DND-41 (cell line): Measurements from ENCODE around the gene GPATCH2L.

Experiments used
- ATAC-seq: fragments of 200-7000 bp; cut with Tn5 transposase; 3 replicates; pipeline ENCODE4 v1.9.1; 2021; ENCODE audit warnings: low read depth; ENCODE audit not compliant: insufficient read depth
- DNase-seq: peaks from one replicate; pipeline ENCODE4 v3.0.0-alpha.2; 2020
- H2AFZ ChIP-seq: 2 replicates; pipeline ENCODE4 v1.6.0; 2012; ENCODE audit warnings: low read depth, low read length
- H3K27ac ChIP-seq: 2 replicates; pipeline ENCODE4 v1.5.1; 2012; ENCODE audit warnings: low read length, inconsistent platforms
- H3K27me3 ChIP-seq: fragments of 200-600 bp; sonication (generic); 2 replicates; pipeline ENCODE4 v1.6.0; 2012; ENCODE audit warnings: low read length, mild to moderate bottlenecking, inconsistent platforms; ENCODE audit not compliant: insufficient read depth, poor library complexity
- H3K36me3 ChIP-seq: 2 replicates; pipeline ENCODE4 v1.5.1; 2012; ENCODE audit warnings: low read length, inconsistent platforms; ENCODE audit not compliant: insufficient read depth
- H3K4me1 ChIP-seq: 2 replicates; pipeline ENCODE4 v1.5.1; 2012; ENCODE audit warnings: mild to moderate bottlenecking, low read length; ENCODE audit not compliant: insufficient read depth
- H3K4me2 ChIP-seq: 2 replicates; pipeline ENCODE4 v1.6.0; 2012; ENCODE audit warnings: mild to moderate bottlenecking, moderate library complexity, low read length, inconsistent platforms; ENCODE audit not compliant: insufficient read depth
- H3K4me3 ChIP-seq, 2 experiments: fragments of 200-600 bp in 1 of 2; shearing (Covaris generic) in 1 of 2; 2 replicates each; pipeline ENCODE4 v1.5.1; 2012 to 2016; ENCODE audit warnings: inconsistent platforms in 2 of 2, low read length in 2 of 2, mild to moderate bottlenecking in 2 of 2, low read depth in 1 of 2, moderate library complexity in 1 of 2
- H3K79me2 ChIP-seq: 2 replicates; pipeline ENCODE4 v1.6.0; 2012; ENCODE audit warnings: low read length, inconsistent platforms; ENCODE audit not compliant: insufficient read depth
- H3K9ac ChIP-seq: 2 replicates; pipeline ENCODE4 v1.6.0; 2012; ENCODE audit warnings: low read depth, mild to moderate bottlenecking, inconsistent platforms, low read length, moderate library complexity
- H3K9me3 ChIP-seq: 2 replicates; pipeline ENCODE4 v1.5.1; 2012; ENCODE audit warnings: low read length, moderate library complexity, mild to moderate bottlenecking, inconsistent platforms; ENCODE audit not compliant: insufficient read depth, severe bottlenecking
- H4K20me1 ChIP-seq: 2 replicates; pipeline ENCODE4 v1.6.0; 2012; ENCODE audit warnings: low read length; ENCODE audit not compliant: insufficient read depth
- CTCF ChIP-seq: IDR thresholded peaks from 2 replicates; pipeline ENCODE4 v1.5.1; 2012; ENCODE audit warnings: borderline replicate concordance, low read length, moderate library complexity, mild to moderate bottlenecking; ENCODE audit not compliant: poor library complexity, severe bottlenecking; ENCODE audit errors: extremely low read depth
- EZH2 ChIP-seq: IDR thresholded peaks from 3 replicates; pipeline ENCODE4 v1.6.1; 2012; ENCODE audit warnings: borderline replicate concordance, low read depth, mild to moderate bottlenecking, moderate library complexity, low read length, inconsistent platforms; ENCODE audit not compliant: severe bottlenecking

GPATCH2L gene

GRCh38 chr14:76151398-76152332 is at the start of gene GPATCH2L:
GPATCH2L (plus strand) TSS chr14:76151922; CDS start chr14:76154364, 2,442 bp downstream.
- Histone ChIP-seq H2AFZ (peak within 1 kb of the TSS; percentile 98), H4K20me1 (peaks cover 30% of the 10 kb centered on the region), H3K79me2 (peaks cover 49% of the 10 kb centered on the region), H3K27me3 (peaks cover 5% of the 10 kb centered on the region), H3K4me2 (peak within 1 kb of the TSS; percentile 79), H3K4me1 (peaks cover 47% of the 10 kb centered on the region), H3K4me3 (peak within 1 kb of the TSS; percentile 93 to 97), H3K36me3 (peaks cover 30% of the 10 kb centered on the region), H3K9ac (peak within 1 kb of the TSS; percentile 95), H3K9me3 (no peaks in the 10 kb centered on the region), H3K27ac (peak within 1 kb of the TSS; percentile 92)
- TF ChIP-seq CTCF (no peak), EZH2 (no peak)
- ATAC-seq: peak; percentile 89
- peak; percentile 98 for DNase-seq

GRCh38 chr14:76104802-76105355 is 46.8 kb upstream of the GPATCH2L start:
- Histone ChIP-seq H3K4me3 (no peak overlapping the region), H3K79me2 (no peaks in the 10 kb centered on the region), H4K20me1 (no peaks in the 10 kb centered on the region), H3K36me3 (no peaks in the 10 kb centered on the region), H3K9me3 (no peaks in the 10 kb centered on the region), H3K9ac (no peak overlapping the region), H3K4me1 (no peaks in the 10 kb centered on the region), H2AFZ (no peak overlapping the region), H3K4me2 (no peak overlapping the region), H3K27ac (no peak overlapping the region), H3K27me3 (no peaks in the 10 kb centered on the region)
- TF ChIP-seq EZH2 (no peak), CTCF (no peak)
- ATAC-seq: no peak
- DNase-seq: no peak

GRCh38 chr14:76106188-76106587 is 45.5 kb upstream of the GPATCH2L start:
- Histone ChIP-seq H3K9me3 (no peaks in the 10 kb centered on the region), H3K4me1 (no peaks in the 10 kb centered on the region), H3K27me3 (no peaks in the 10 kb centered on the region), H3K4me2 (no peak overlapping the region), H2AFZ (no peak overlapping the region), H3K36me3 (no peaks in the 10 kb centered on the region), H3K79me2 (no peaks in the 10 kb centered on the region), H4K20me1 (no peaks in the 10 kb centered on the region), H3K9ac (no peak overlapping the region), H3K27ac (no peak overlapping the region), H3K4me3 (no peak overlapping the region)
- TF ChIP-seq EZH2 (no peak), CTCF (no peak)
- ATAC-seq (no peak), DNase-seq (no peak)
